GM18909 (cell line): ENCODE data around the gene COL19A1.
"Not testable (repeated sequence)": the region's sequence is repeated elsewhere in the genome, so short reads cannot be mapped to it uniquely, and the experiment has no call there.

ENCODE experiments used
- ATAC-seq: cut with Tn5 transposase; IDR thresholded peaks from one replicate; pipeline ENCODE4 v1.9.1; 2021; ENCODE audit warnings: mild to moderate bottlenecking; ENCODE audit not compliant: unreplicated experiment, poor library complexity

COL19A1 gene

GRCh38 chr6:69953491-69953890 lies 87.1 kb downstream of the COL19A1 start:
- ATAC-seq, result no peak

DNA sequence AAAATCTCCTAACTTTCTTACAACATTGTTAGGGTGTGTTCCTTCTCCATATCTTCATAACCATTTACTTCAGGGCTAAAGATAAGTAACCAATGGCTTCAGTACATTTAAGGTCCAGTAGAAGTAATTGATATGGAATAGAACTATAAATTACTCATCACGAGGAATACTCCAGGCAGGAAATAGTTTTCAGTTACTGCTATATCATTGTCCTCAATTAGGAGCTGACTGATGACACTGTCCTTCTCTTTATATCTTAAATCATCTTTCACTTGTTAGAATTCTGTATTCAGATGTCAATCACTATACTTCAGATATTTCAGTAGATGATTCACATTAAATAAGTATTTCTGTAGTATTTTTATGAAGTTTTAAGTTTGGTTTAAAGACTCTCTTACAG lies 88.4 kb downstream of the COL19A1 start:
- ATAC-seq, result no peak

GRCh38 chr6:69957985-69958559 lies 91.7 kb downstream of the COL19A1 start:
- ATAC-seq, result no peak

GRCh38 chr6:69958978-69959377 lies 92.6 kb downstream of the COL19A1 start:
- no peak for ATAC-seq

DNA sequence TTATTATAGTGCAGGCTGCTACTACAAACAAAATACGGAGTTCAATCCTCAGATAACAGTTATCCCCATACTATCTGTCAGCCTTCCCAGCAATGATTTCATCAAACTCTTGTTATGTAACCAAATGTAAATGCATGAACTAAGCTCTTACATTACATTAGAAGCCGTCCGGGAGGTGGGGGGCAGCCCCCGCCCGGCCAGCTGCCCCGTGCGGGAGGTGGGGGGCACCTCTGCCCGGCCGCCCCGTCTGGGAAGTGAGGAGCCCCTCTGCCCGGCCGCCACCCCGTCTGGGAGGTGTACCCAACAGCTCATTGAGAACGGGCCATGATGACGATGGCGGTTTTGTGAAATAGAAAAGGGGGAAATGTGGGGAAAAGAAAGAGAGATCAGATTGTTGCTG lies 99.6 kb downstream of the COL19A1 start:
- ATAC-seq, result not testable (repeated sequence)

DNA sequence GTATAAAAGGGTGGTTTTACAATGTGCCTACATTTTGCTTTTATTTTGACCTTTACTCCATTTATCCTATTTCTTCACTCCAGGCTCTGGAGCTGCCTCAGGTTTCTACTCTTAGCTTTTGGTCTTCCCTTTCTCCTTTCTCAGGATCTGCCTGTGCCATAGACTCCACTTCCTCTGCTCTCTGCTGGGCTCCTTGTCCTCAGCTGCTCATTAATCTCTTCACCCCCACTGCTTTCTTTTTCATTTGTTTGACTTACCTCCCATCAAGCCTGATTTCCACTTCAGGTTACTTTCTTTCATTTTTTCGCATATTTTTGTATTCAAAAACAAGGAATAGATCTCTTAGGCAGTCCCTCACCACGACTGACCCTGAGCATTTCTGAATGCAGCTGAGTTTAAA lies 106.8 kb downstream of the COL19A1 start:
- ATAC-seq, result no peak

- ATAC-seq, result no peak
Observed at GRCh38 chr6:69973763-69974162, 107.4 kb downstream of the COL19A1 start.

GRCh38 chr6:69974193-69974592 lies 107.8 kb downstream of the COL19A1 start:
- no peak for ATAC-seq

DNA sequence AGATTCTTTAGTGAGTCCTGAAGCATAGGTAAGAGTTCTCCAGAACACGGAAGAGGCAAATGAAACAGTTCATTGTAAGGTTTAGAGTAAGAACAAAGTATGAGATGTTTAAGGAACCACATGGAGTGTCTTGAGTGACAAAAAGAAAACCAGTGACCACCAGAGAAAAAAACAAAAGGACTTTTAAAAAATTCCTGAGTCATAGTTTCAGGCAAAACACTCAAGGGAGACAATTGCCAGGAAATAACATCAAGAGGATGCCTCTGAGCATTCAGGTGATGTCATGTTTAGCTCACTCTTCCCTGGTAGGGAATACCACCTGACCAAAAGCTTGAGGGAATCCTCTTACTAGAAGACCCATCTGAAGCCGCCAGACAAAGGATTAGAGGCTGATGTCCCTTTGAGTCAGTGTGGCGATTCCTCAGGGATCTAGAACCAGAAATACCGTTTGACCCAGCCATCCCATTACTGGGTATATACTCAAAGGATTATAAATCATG lies 110.3 kb downstream of the COL19A1 start:
- ATAC-seq, result no peak

DNA sequence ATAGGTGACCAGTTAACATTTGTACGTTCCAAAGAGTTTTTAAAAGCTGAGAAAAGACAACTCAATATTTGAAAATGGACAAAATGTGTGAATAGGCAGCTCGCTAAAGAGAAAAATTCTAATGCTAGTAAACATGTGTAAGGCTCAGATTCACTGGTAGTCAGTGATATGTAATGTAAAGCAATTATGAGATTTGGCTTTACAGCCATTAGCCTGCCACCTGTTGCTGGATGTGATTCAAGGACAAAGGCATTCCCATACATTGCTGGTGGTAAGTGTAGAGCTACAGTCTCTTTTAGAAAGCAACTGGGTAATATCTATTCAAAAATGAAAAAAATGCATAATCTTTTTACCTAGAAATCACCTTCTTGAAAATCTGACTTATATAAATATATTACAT lies 114.3 kb downstream of the COL19A1 start:
- ATAC-seq, result no peak

GRCh38 chr6:69984506-69984905 lies 118.2 kb downstream of the COL19A1 start:
- ATAC-seq, result no peak

- ATAC-seq, result no peak
Observed at GRCh38 chr6:69985180-69985579, 118.8 kb downstream of the COL19A1 start.

GRCh38 chr6:69987550-69987949 lies 121.2 kb downstream of the COL19A1 start:
- no peak for ATAC-seq

DNA sequence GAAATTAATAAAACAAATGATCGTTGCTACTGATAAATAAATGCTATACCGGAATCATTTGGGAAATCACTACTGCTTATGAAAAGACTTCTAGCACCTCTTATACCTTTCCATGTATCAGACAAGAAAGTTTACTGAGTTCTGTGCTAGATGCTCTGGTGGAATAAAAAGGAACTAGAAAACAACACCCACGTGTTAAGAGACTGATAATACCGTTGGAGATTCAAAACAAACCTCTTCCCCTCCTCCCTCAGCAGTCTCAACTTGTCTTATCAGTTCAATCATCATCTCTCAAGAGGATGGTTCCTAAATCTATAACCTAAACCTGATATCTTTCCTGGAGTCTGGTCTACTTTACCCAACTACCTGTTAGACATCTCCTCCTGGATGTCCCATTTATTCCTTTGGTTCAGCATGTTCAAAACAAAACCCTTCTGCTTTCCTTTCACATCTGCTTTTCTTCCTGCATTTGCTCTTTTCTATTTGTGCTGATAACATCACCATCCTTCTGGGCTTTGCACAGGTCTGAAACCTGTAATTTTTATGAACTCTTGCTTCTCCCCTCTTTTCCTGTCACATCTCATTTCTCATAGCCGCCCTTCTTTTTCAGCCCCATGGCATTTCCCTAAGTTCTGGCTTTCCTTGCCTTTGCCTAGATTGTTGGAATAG lies 122.2 kb downstream of the COL19A1 start:
- ATAC-seq, result peak; percentile 47

DNA sequence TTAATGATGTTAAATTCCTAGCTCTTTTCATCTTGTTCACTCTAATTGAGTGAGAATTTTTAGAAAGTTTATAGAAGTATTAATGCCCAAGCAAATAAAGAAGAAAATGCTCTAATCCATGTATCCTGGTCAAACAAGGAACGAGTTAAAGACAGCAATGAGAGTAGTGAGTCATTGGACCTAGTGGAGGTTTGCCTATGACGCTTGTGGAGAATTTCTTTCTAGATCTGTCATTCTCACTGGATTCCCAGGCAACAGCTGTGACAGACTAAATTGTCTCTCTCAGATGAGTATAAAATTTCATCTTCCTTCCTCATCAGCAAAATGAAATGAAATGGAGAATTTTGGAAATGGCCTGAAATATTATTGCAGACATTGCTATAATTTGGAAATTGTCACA lies 127.9 kb downstream of the COL19A1 start:
- ATAC-seq, result no peak

- no peak for ATAC-seq
Observed at GRCh38 chr6:70008189-70008588, 141.8 kb downstream of the COL19A1 start.

DNA sequence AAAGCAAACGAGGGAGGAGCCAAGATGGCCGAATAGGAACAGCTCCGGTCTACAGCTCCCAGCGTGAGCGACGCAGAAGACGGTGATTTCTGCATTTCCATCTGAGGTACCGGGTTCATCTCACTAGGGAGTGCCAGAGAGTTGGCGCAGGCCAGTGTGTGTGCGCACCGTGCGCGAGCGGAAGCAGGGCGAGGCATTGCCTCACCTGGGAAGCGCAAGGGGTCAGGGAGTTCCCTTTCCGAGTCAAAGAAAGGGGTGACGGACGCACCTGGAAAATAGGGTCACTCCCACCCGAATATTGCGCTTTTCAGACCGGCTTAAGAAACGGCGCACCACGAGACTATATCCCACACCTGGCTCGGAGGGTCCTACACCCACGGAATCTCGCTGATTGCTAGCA lies 144.0 kb downstream of the COL19A1 start:
- ATAC-seq, result not testable (repeated sequence)

GRCh38 chr6:70023201-70023600 lies 156.8 kb downstream of the COL19A1 start:
- ATAC-seq, result not testable (repeated sequence)

GRCh38 chr6:70028246-70028645 lies 161.9 kb downstream of the COL19A1 start:
- ATAC-seq, result no peak

- no peak for ATAC-seq
Observed at GRCh38 chr6:70028926-70029325, 162.6 kb downstream of the COL19A1 start.

DNA sequence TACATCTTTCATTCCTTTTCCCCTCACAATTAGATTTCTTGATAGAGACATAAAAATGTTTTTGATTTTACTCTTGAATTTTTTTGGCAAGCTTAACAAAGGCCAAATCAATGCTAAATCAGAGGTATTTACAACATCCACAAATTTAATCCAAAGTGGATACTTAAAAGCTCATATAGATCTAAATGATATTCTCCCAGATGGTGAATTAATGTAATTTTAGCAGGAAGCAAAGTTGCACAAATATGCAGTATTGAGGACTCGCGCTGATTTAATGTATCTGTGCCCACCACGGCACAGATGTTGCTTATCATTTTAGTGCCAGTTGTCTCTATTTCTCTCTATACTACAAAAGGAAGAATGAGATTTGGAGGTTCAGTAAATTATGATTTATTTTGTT lies 167.4 kb downstream of the COL19A1 start:
- no peak for ATAC-seq

- no peak for ATAC-seq
Observed at GRCh38 chr6:70037445-70037844, 171.1 kb downstream of the COL19A1 start.
